ENCODE results near the gene GSK3B. TPM values are rescaled to one million over a fixed set of nuclear protein-coding genes. Genes with fewer than 3 reads are reported as not detected.

The GSK3B gene
- total and polyA plus RNA-seq, 2 donors (not counting 1 experiment from before 2014, with no cell fraction given) = 37.3 to 44.8 TPM

DNA sequence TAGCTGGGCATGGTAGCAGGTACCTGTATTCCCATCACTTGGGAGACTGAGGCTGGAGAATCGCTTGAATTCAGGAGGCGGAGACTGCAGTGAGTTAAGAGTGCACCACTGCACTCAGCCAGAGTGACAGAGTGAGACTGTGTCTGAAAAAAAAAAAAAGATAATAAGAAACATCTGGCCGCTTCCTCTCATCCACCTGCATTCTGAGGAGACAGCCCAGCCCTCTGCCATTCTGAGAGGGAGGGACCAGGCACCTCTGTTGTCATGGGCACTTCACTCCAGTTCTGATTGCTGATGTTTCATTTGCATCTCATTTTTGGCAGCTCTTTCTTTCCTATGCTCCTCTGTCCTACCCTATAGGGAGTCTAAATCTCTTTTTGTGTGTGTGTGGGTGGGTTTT, 36.4 kb upstream of the GSK3B start:
- Histone ChIP-seq H3K4me1 (ENCODE audit: control insufficient read depth, extremely low read depth, insufficient read depth, low read length) (peaks cover 2% of the 10 kb centered on the region), H3K9me3 (ENCODE audit: control insufficient read depth, insufficient read depth, low read depth, low read length) (no peaks in the 10 kb centered on the region), H3K36me3 (ENCODE audit: control insufficient read depth, insufficient read depth, low read length) (no peaks in the 10 kb centered on the region), H3K4me3 (replicated peaks in 1 of 4; ENCODE audit: control extremely low read depth in 1 of 4, insufficient read depth in 1 of 4, low read depth in 3 of 4, low read length in 4 of 4) (no peak overlapping the region), H3K9ac (ENCODE audit: insufficient read depth, low read length) (no peak overlapping the region), H3K27me3 (ENCODE audit: control insufficient read depth, insufficient read depth, low read length) (no peaks in the 10 kb centered on the region), H3K27ac (ENCODE audit: insufficient read depth, low read length) (no peak overlapping the region), H3K79me2 (ENCODE audit: control insufficient read depth, insufficient read depth, low read length) (no peaks in the 10 kb centered on the region), H3K4me2 (ENCODE audit: extremely low read depth, insufficient read depth, low read length) (no peak overlapping the region), H4K20me1 (ENCODE audit: control insufficient read depth, extremely low read depth, insufficient read depth, low read length) (no peaks in the 10 kb centered on the region), H2AFZ (ENCODE audit: low read length) (no peak overlapping the region)
- TF ChIP-seq, protein P1, sequence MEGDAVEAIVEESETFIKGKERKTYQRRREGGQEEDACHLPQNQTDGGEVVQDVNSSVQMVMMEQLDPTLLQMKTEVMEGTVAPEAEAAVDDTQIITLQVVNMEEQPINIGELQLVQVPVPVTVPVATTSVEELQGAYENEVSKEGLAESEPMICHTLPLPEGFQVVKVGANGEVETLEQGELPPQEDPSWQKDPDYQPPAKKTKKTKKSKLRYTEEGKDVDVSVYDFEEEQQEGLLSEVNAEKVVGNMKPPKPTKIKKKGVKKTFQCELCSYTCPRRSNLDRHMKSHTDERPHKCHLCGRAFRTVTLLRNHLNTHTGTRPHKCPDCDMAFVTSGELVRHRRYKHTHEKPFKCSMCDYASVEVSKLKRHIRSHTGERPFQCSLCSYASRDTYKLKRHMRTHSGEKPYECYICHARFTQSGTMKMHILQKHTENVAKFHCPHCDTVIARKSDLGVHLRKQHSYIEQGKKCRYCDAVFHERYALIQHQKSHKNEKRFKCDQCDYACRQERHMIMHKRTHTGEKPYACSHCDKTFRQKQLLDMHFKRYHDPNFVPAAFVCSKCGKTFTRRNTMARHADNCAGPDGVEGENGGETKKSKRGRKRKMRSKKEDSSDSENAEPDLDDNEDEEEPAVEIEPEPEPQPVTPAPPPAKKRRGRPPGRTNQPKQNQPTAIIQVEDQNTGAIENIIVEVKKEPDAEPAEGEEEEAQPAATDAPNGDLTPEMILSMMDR (conservative IDR thresholded peaks at IDR 0.05 in 1 of 2, IDR thresholded peaks at IDR 0.05 in 1 of 2; ENCODE audit: low read depth in 1 of 2, low read length in 2 of 2) = no peak
- TF ChIP-seq EZH2 (IDR thresholded peaks at IDR 0.05; ENCODE audit: low read length, missing control alignments) = no peak
- no peak for DNase-seq (ENCODE audit: low read depth in 2 of 2)

DNA sequence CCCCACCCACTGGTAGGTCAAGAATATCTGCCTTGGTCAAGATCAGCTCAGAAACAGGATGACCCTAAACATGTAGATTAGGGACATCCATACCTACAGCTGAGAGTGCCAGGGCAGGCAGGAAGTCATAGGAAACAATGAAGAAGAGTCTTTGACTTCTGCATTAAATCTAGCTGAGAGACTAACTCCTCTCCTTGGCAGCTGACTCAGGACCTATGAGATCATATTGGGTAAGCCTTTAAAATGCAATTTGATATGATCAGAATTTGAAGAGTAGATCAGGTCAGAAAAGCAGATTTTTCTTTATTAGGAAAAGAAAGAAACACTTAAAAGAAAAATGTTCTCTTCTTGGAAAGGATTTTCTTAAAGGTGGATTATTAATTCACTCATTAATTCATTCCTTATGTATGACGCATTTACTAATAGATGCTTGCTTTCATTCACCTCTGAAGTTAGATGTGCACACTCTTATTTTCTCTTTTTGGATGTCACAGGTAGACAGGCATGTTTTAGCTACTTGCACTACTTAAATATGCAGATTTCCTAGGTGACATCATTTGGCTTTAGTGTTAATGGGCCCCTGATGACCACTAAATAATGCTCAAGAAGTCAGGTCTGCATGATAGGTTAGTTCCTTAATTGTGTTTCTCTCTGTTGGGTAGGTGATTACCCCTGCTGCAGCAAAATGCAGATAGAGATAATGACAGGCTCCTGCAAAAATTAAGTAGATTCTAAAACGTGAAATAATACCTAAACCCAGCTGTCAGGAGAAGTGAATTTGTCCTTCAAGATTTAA, 35.7 kb upstream of the GSK3B start:
- H3K4me1 ChIP-seq (ENCODE audit: control insufficient read depth, extremely low read depth, insufficient read depth, low read length) = no peaks in the 10 kb centered on the region
- no peaks in the 10 kb centered on the region for H3K79me2 ChIP-seq (ENCODE audit: control insufficient read depth, insufficient read depth, low read length)
- no peaks in the 10 kb centered on the region for H3K9me3 ChIP-seq (ENCODE audit: control insufficient read depth, insufficient read depth, low read depth, low read length)
- no peak overlapping the region for H3K4me2 ChIP-seq (ENCODE audit: extremely low read depth, insufficient read depth, low read length)
- no peaks in the 10 kb centered on the region for H3K27me3 ChIP-seq (ENCODE audit: control insufficient read depth, insufficient read depth, low read length)
- no peak overlapping the region for H3K27ac ChIP-seq (ENCODE audit: insufficient read depth, low read length)
- peak in 1 of 2 donors; percentile 13 for DNase-seq (ENCODE audit: low read depth in 2 of 2)
- no peak overlapping the region for H3K4me3 ChIP-seq (replicated peaks in 1 of 4; ENCODE audit: control extremely low read depth in 1 of 4, insufficient read depth in 1 of 4, low read depth in 3 of 4, low read length in 4 of 4)
- H4K20me1 ChIP-seq (ENCODE audit: control insufficient read depth, extremely low read depth, insufficient read depth, low read length) = no peaks in the 10 kb centered on the region
- H3K36me3 ChIP-seq (ENCODE audit: control insufficient read depth, insufficient read depth, low read length) = no peaks in the 10 kb centered on the region
- TF ChIP-seq EZH2 (IDR thresholded peaks at IDR 0.05; ENCODE audit: low read length, missing control alignments) = no peak
- TF ChIP-seq, protein P1 (conservative IDR thresholded peaks at IDR 0.05 in 1 of 2, IDR thresholded peaks at IDR 0.05 in 1 of 2; ENCODE audit: low read depth in 1 of 2, low read length in 2 of 2) = no peak
- no peak overlapping the region for H2AFZ ChIP-seq (ENCODE audit: low read length)
- no peak overlapping the region for H3K9ac ChIP-seq (ENCODE audit: insufficient read depth, low read length)

DNA sequence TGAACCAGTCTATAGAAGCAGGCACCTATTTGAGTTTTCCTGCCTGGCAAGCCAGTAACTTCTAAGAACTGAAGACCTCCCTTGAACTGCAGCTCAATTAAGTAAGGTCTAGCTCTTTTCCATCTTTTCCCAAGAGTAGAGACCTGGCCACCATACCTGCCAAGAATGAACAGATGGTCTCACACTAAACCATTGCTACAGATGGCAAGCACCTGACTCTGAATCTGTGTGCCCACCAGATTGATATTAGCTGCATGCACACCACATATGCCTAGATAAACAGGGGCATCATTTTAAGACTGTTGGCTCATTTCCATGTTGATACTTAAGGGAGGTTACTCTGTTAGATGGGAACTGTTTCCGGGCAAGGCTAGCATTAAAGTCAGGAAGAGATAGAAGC, 34.8 kb upstream of the GSK3B start:
- no peaks in the 10 kb centered on the region for H3K4me1 ChIP-seq (ENCODE audit: control insufficient read depth, extremely low read depth, insufficient read depth, low read length)
- no peak overlapping the region for H3K4me2 ChIP-seq (ENCODE audit: extremely low read depth, insufficient read depth, low read length)
- no peak overlapping the region for H3K9ac ChIP-seq (ENCODE audit: insufficient read depth, low read length)
- TF ChIP-seq EZH2 (IDR thresholded peaks at IDR 0.05; ENCODE audit: low read length, missing control alignments) = no peak
- TF ChIP-seq, protein P1 (conservative IDR thresholded peaks at IDR 0.05 in 1 of 2, IDR thresholded peaks at IDR 0.05 in 1 of 2; ENCODE audit: low read depth in 1 of 2, low read length in 2 of 2) = no peak
- no peak overlapping the region for H2AFZ ChIP-seq (ENCODE audit: low read length)
- H3K4me3 ChIP-seq (replicated peaks in 1 of 4; ENCODE audit: control extremely low read depth in 1 of 4, insufficient read depth in 1 of 4, low read depth in 3 of 4, low read length in 4 of 4) = no peak overlapping the region
- no peaks in the 10 kb centered on the region for H4K20me1 ChIP-seq (ENCODE audit: control insufficient read depth, extremely low read depth, insufficient read depth, low read length)
- DNase-seq (ENCODE audit: low read depth in 2 of 2) = no peak
- H3K27me3 ChIP-seq (ENCODE audit: control insufficient read depth, insufficient read depth, low read length) = no peaks in the 10 kb centered on the region
- no peaks in the 10 kb centered on the region for H3K9me3 ChIP-seq (ENCODE audit: control insufficient read depth, insufficient read depth, low read depth, low read length)
- H3K79me2 ChIP-seq (ENCODE audit: control insufficient read depth, insufficient read depth, low read length) = no peaks in the 10 kb centered on the region
- H3K27ac ChIP-seq (ENCODE audit: insufficient read depth, low read length) = no peak overlapping the region
- H3K36me3 ChIP-seq (ENCODE audit: control insufficient read depth, insufficient read depth, low read length) = no peaks in the 10 kb centered on the region

Data from fibroblast of lung (primary cell).